ENCODE results near the gene CRYBB1.

GRCh38 chr22:26602127-26602526 is 15.7 kb downstream of the CRYBB1 start:
- TF ChIP-seq CTCF (IDR thresholded peaks at IDR 0.05) (no peak), POLR2A (IDR thresholded peaks at IDR 0.05) (no peak)

Measured in transverse colon (tissue), 3 donors.